GM18870 (cell line): ENCODE data around the gene TNK1.
"Not testable (repeated sequence)": the region's sequence is repeated elsewhere in the genome, so short reads cannot be mapped to it uniquely, and the experiment has no call there.

Experiments
- ATAC-seq: cut with Tn5 transposase; IDR thresholded peaks from one replicate; pipeline ENCODE4 v1.9.1; 2021; ENCODE audit warnings: moderate library complexity; ENCODE audit not compliant: unreplicated experiment

Gene TNK1

DNA sequence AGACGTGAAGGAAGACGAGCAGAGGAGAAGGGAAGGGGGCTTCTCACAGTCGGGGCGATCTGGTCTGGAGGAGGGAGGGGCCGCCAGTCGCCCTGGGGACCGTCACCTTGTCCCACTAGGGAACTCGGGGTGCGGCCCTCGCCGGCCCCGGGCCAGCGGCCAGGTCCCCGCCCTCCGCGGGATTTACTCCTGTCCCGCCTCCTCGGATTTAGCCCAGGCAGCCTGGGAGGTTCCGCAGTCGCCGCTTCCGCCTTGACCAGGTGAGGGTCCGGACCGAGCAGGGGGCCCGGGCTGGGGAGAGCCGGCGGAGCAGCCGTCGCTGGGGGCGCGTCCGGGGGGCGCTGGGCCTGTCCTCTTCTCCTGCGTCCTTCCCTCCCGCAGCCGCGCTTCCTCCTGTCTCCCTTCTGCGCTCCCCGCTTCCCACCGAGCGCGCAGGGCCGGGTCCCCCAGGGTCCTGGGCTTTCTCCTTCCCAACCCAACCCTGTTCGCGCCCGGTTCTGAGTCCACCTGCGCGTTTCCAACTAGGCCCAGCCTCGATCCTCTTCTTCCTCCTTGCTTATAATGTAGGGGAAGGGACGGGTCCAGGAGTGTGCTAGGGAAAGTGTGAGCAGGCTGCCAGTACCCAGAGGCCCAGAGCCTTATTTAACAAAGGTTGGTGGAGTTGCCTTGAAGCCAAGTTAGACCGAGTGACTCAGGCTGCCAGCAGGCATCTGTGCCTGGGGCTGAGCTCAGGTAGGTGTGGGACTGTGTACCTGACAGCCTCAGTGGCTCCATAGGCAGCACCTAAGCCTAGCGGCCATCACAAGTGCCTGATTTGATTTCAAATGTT lies at the start of gene TNK1:
TNK1 (plus strand) TSS at position 235 of the 829 bp plus-strand sequence. CDS start 1,838 bp downstream, outside the sequence.
- no peak for ATAC-seq

DNA sequence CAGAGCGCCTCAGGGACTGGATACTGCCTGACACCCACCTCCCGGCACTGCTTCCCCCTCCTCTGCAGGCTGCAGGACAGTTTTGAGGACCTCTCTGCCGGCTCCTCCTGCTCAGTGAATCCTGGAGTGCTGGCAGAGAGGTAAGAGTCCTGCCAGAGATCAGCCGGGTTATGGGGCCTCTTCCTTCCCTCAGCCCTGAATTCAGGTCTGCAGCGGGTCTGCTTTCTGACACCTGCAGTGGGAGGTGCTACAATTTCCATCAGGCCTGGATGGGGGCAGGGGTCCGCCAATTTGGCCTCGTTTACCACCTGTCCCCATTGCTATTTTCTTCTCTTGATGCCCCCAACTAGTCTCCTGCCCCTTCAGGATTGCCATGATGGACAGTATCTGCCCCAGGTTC lies 48.8 kb upstream of the TNK1 start:
- no peak for ATAC-seq

- not testable (repeated sequence) for ATAC-seq
Observed at GRCh38 chr17:7332600-7333069, 48.3 kb upstream of the TNK1 start.

DNA sequence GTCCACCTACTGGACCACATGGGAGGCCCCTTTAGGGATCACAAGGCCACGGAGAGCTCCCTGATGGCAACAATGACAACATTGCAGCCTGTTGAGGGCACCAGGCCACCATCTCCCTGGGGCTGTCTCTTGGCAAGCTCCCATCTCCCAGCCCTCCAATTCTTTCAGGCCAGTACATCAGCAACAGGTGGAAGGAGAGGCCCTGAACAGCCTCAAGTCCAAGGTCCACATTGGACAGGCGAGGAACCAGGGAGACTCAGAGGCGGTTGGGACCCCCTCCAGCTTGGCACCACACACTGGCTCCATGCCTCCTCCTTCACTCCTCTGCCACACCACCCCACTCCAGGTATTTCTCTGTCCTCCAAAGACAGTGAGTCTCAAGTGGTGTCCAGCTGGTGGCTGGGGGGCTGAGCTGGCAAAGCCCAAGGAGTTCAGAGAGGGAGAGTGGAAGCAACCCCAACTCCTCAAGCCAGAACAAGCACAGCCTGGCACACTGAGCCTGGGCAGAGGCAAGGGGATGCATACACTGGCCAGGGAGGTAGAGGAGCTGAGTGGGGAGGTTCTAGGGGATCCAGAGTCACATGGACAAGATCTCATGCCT lies 45.9 kb upstream of the TNK1 start:
- ATAC-seq: no peak

GRCh38 chr17:7335765-7336164 lies 45.1 kb upstream of the TNK1 start:
- ATAC-seq: not testable (repeated sequence)

DNA sequence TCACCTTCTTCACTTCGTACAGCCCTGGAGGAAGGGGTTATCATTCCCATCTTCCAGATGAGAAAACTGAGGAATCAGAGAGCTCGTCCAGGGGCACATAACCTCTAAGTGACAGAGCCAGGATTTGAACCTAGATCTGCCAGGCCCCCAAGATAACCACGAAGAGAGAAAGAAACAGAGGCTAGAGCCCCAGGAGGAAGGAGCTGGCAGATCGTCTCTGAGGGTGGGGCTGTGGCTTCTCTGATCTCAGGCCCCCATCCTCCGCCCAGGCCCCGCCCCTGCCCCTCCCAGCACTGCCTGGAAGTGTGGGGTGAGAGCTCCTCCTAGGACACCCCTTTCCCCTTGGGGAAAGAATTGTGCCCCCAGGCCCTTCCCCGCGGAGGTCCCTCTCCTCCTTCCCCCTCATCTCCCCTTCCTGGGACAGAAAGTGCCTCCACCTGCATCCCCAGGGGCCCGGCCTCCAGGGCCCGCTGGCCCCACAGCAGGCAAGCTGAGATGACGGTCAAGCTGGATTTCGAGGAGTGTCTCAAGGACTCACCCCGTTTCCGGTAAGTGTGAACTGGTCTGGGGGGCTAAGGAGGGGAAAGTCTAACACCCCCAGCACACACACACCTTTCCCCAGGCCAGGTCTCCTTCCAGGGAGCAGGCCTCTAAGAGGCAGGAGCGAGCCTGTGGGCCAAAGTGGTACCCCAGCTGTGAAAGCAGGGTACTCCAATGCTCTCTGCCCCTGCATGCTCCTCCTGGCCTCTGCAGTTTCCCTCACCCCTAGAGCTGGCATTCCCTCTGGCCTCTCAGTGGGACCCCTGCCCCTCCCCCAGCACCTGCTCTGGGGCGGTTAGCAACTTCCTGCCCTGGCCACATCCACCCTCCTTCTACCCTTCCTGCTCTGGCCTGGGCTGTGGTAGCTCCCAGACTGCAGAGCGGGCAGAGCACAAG lies 44.4 kb upstream of the TNK1 start, which contains the start of gene ACAP1:
ACAP1 (plus strand) TSS at position 290 of the 936 bp plus-strand sequence; CDS start at position 496, 206 bp downstream.
- no peak for ATAC-seq

DNA sequence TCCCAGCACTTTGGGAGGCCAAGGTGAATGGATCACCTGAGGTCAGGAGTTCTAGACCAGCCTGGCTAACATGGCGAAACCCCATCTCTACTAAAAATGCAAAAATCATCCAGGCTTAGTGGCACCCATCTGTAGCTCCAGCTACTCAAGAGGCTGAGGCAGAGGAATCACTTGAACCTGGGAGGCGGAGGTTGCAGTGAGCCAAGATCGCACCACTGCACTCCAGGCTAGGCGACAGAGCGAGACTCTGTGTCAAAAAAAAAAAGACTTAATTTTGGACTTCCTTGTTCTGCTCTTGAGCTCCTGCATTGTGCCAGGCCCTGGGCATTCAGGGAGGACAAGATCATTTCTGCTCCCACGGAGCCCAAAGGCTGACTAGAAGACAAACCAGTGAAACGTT lies 43.3 kb upstream of the TNK1 start:
- not testable (repeated sequence) for ATAC-seq

DNA sequence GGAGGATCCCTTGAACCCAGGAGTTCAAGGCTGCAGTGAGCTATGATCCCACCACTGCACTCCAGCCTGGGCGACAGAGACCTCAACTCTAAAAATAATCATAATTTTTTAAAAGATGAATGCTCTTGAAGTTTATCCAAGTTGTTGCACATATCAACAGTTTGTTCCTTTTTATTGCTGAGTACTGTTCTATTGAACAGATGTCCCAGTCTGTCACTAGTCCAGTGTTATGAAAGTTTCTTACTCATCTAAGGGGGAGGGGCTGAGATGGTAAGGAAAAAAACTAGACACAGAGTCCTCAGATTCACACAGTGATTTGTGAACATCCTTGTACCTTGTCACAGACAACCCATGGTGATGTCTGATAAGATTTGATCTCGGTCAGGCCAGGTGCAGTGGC lies 40.7 kb upstream of the TNK1 start:
- ATAC-seq: no peak

DNA sequence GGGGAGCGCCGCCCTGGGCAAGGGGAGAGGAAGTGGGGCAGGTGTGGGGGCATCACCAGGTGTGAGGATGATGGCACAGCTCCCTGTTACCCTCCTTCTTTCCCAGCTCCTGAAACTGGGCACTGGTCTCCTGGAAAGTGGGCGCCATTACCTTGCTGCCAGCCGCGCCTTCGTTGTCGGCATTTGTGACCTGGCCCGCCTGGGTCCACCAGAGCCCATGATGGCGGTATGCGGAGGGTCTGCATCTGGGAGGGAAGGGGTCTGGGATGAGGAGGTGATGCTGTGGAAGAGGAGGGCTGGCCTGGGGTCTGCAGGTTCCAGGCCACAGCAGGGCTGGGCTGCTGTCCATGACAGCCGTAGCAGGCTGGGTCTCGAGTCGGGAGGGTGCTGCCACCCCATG lies 39.0 kb upstream of the TNK1 start:
- ATAC-seq: no peak

GRCh38 chr17:7343250-7343649 lies 37.6 kb upstream of the TNK1 start:
- no peak for ATAC-seq

DNA sequence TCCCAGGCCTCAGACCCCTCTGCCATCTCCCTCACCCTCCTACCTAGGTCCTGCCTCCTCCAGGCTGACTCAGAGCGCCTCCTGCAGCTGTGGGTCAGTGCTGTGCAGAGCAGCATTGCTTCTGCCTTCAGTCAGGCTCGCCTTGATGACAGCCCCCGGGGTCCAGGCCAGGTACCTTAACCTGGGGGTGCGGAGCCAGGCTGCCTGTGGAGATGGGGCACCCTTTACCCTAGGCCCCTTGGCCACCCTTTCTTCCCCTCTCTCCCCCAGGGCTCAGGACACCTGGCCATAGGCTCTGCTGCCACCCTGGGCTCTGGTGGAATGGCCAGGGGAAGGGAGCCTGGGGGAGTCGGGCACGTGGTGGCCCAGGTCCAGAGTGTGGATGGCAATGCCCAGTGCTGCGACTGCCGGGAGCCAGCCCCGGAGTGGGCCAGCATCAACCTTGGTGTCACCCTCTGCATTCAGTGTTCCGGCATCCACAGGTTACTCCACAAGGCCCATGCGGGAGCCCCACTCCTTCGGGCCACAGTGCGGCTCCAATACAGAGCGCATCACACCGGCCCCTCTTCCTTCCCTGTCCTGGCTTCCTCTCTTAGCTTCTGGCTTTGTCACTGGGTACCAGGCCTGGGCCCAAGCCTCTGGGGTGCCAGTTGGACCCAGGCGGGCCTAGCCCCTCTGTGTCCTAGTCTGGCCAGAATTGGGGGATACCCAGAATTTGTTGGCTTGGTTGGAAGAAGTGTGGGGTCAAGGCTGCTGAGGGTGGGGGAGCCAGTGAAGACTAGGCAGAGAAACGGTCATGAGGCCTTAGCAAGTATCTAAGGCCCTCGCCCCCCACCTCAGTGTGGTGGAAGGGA lies 33.9 kb upstream of the TNK1 start:
- ATAC-seq: no peak

DNA sequence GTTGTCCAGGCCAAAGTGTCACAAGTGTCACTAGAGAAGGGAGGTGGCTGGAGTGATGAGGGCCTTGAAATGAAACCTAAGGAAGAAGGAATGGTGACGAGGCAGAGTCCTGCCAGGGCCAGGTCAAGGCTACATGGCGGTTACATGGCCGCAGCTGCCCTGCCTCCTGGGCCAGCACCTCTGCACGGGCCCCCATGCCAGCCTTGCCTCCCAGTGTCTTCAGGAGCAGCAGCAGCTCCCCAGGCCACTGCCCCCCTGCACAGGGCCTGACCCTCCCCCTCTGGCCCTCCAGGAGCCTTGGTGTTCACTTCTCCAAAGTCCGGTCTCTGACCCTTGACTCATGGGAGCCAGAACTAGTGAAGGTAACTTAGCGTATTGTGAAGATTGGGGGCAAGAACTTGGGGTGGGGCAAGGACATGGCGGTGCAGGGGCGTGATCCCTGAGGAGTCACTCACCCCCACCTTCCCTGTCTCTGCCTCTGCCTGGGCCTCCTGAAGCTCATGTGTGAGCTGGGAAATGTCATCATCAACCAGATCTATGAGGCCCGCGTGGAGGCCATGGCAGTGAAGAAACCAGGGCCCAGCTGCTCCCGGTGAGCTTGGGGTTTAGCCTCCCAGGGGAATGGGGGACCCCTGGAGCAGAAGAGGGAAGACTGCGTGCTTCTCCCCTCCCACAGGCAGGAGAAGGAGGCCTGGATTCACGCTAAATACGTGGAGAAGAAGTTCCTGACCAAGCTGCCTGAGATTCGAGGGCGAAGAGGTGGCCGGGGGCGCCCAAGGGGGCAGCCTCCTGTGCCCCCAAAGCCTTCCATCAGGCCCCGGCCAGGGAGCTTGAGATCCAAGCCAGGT lies 33.0 kb upstream of the TNK1 start:
- no peak for ATAC-seq

- no peak for ATAC-seq
Observed at GRCh38 chr17:7348478-7349242, 32.2 kb upstream of the TNK1 start.

DNA sequence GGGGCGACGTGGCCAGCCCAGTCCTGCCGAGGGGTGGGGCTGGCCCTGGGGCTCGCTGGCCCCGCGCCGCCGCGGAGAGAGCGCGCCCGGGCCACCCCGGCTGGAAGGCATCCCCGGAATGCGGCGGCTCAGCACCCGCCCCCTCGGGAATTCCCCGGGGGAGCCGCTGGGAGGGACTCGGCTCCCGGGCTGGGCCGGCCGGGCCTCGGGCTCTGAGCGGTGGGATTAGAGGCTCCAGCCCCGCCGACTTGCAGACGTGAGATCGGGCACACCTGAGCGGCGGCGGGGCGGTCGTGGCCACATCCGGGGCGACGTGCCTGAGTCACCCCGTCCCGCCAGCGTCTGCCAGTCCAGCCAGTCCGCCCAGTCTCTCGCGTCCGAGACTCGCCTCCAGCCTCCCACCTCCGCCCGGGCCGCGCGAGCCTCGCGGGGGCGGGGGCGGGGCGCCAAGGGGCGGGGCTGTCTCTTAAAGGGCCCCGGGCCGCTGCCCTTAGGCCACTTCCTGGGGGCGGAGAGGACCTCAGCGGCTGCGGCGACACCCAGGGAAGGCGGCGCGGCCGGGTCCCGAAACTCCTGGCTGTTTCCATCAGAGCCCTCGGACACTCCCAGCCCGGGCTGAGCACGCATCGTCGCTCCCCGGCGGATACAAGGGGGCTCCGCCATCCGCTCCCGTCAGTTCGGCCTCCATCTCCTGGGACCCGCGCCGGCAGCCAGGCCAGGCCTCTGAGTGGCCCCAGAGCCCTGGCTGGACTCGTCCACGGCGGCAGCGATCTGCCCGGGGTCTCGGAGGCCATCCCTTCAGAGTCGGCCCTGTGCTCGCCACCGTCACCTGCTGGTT lies 29.0 kb upstream of the TNK1 start, which contains the start of gene KCTD11:
KCTD11 (plus strand) TSS at position 498 of the 838 bp plus-strand sequence.
- ATAC-seq: peak; percentile 37

GRCh38 chr17:7352503-7352889 lies 28.4 kb upstream of the TNK1 start:
- no peak for ATAC-seq

DNA sequence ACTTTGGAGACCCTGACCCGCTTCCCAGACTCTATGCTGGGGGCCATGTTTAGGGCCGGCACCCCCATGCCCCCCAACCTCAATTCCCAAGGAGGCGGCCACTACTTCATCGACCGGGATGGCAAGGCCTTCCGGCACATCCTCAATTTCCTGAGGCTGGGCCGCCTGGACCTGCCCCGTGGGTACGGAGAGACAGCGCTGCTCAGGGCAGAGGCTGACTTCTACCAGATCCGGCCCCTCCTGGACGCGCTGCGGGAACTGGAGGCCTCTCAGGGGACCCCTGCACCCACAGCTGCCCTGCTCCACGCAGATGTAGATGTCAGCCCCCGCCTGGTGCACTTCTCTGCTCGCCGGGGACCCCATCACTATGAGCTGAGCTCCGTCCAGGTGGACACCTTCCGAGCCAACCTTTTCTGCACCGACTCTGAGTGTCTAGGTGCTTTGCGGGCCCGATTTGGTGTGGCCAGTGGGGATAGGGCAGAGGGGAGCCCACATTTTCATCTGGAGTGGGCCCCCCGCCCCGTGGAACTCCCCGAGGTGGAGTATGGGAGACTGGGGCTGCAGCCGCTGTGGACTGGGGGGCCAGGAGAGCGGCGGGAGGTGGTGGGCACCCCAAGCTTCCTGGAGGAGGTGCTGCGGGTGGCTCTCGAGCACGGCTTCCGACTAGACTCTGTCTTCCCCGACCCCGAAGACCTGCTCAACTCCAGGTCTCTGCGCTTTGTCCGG lies 27.8 kb upstream of the TNK1 start:
- ATAC-seq: no peak

DNA sequence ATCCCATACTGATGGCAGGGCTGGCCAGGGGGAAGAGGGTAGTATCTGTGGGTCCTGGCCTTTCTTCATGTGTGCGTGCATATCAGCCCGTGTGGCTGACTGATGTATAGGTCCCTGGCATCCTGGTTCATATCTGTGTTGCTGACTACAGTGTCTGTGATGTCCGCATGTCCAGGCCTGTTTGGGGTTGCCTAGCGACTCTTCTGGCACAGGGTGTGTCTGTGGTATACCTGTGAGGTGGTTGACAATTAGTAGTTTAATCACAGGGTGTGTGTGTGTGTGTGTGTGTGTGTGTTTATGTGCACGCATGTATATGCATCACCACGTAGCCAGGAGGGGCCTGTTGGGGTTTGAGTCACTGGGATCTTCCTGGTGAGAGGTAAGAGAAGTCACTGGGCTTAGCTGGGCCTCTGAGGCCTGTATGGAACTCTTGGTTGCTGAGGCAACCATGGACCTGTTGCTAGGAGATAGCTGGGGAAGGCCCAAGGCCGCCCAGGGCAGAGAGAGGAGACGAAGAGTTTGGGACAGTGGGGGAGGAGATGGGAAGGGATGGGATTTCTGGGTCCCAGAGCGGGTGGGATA lies 26.5 kb upstream of the TNK1 start:
- no peak for ATAC-seq
